GM23248 (cell line): Measurements from ENCODE around the gene ZBTB20. TPM values are rescaled to one million over a fixed set of nuclear protein-coding genes. Genes with fewer than 3 reads are reported as not detected.
A peak's percentile ranks its signal among the peaks of the same experiment; 100 is the strongest.

Experiments
- DNase-seq: peaks from one replicate; pipeline ENCODE4 v3.0.0-alpha.2; 2015
- H2AFZ ChIP-seq: fragments of 200-600 bp; sonication (generic); 2 replicates; pipeline ENCODE4 v1.6.1; 2016; ENCODE audit warnings: antibody characterized with exemption
- H3F3A ChIP-seq: fragments of 200-600 bp; sonication (generic); 2 replicates; pipeline ENCODE4 v1.6.1; 2016; ENCODE audit warnings: mild to moderate bottlenecking, antibody characterized with exemption, mixed run types; ENCODE audit not compliant: insufficient read depth
- H3K27ac ChIP-seq: fragments of 200-600 bp; sonication (generic); 2 replicates; pipeline ENCODE4 v1.5.1; 2016; ENCODE audit warnings: mild to moderate bottlenecking
- H3K27me3 ChIP-seq: fragments of 200-600 bp; sonication (generic); replicated peaks from 2 replicates; pipeline ENCODE4 v1.6.1; 2016; ENCODE audit warnings: mild to moderate bottlenecking; ENCODE audit not compliant: insufficient read depth
- H3K36me3 ChIP-seq: fragments of 200-600 bp; sonication (generic); 2 replicates; pipeline ENCODE4 v1.6.1; 2016; ENCODE audit warnings: low read depth, mild to moderate bottlenecking
- H3K4me1 ChIP-seq: fragments of 200-600 bp; sonication (generic); 2 replicates; pipeline ENCODE4 v1.6.1; 2016; ENCODE audit warnings: mild to moderate bottlenecking; ENCODE audit not compliant: insufficient read depth
- H3K4me2 ChIP-seq: fragments of 200-600 bp; sonication (generic); one replicate; pipeline ENCODE4 v1.6.1; 2016; ENCODE audit warnings: mild to moderate bottlenecking; ENCODE audit not compliant: unreplicated experiment
- H3K4me3 ChIP-seq: fragments of 200-600 bp; sonication (generic); 2 replicates; pipeline ENCODE4 v1.5.1; 2016; ENCODE audit warnings: mild to moderate bottlenecking
- H3K79me2 ChIP-seq: fragments of 200-600 bp; sonication (generic); 2 replicates; pipeline ENCODE4 v1.6.1; 2016; ENCODE audit warnings: mild to moderate bottlenecking; ENCODE audit not compliant: insufficient read depth
- H3K9ac ChIP-seq: fragments of 200-600 bp; sonication (generic); 2 replicates; pipeline ENCODE4 v1.6.1; 2016; ENCODE audit warnings: mild to moderate bottlenecking
- H3K9me2 ChIP-seq: fragments of 200-600 bp; sonication (generic); 2 replicates; pipeline ENCODE4 v1.6.1; 2016; ENCODE audit warnings: mixed run types, mild to moderate bottlenecking, moderate library complexity; ENCODE audit not compliant: insufficient read depth
- H3K9me3 ChIP-seq: fragments of 200-600 bp; sonication (generic); one replicate; pipeline ENCODE4 v1.6.1; 2017; ENCODE audit warnings: low read depth
- H4K20me1 ChIP-seq: fragments of 200-600 bp; sonication (generic); 2 replicates; pipeline ENCODE4 v1.6.0; 2016; ENCODE audit not compliant: insufficient read depth
- EZH2 ChIP-seq: fragments of 200-600 bp; sonication (generic); IDR thresholded peaks from 2 replicates; pipeline ENCODE4 v1.6.1; 2018; ENCODE audit warnings: antibody characterized with exemption, mild to moderate bottlenecking; ENCODE audit not compliant: insufficient read depth, poor library complexity, severe bottlenecking
- EZH2phosphoT487 ChIP-seq: fragments of 200-600 bp; sonication (generic); IDR thresholded peaks from 2 replicates; pipeline ENCODE4 v1.6.1; 2018; ENCODE audit warnings: antibody characterized with exemption, moderate library complexity, mild to moderate bottlenecking, low read depth; ENCODE audit not compliant: insufficient read depth
- WGBS, 2 experiments: methylation state at CpG; one replicate each; pipeline ENCODE4 v1.1.6; 2015 to 2017; ENCODE audit warnings: low lambda C conversion rate in 2 of 2, low coverage in 1 of 2; ENCODE audit errors: missing lambda C conversion rate in 2 of 2; 5-methylcytosine and 5-hydroxymethylcytosine counted together
- in situ Hi-C: fragments of 300-500 bp; cut with MboI; formaldehyde crosslinking; loops from 2 replicates; pipeline ENCODE4 v1.15.0; 2020
- polyA plus RNA-seq: library from polyadenylated mRNA; unstranded; fragments of >200 nt; fragmentation: Nextera tagmentation; extraction: Ambion mirVana; gene quantifications from 2 replicates; pipeline ENCODE4 v1.2.1, GENCODE V29; 2016
- total RNA-seq: library from RNA; depleted of rRNA; stranded (reverse); fragments of >200 nt; shearing (Covaris generic); gene quantifications from 2 replicates; pipeline ENCODE4 v1.2.3, GENCODE V29; 2014

Gene ZBTB20
- total and polyA plus RNA-seq, 2 experiments from 2014 or later = 9.2 to 12.2 TPM

- H3K9me2 ChIP-seq = no peaks in the 10 kb centered on the region
- no peaks in the 10 kb centered on the region for H3K27me3 ChIP-seq
- no peak overlapping the region for H3K27ac ChIP-seq
- no peaks in the 10 kb centered on the region for H4K20me1 ChIP-seq
- H3K4me2 ChIP-seq = no peak overlapping the region
- no peaks in the 10 kb centered on the region for H3K79me2 ChIP-seq
- peaks cover 30% of the 10 kb centered on the region for H3F3A ChIP-seq
- no peak overlapping the region for H3K4me3 ChIP-seq
- no peak for DNase-seq
- no peak overlapping the region for H2AFZ ChIP-seq
- no peaks in the 10 kb centered on the region for H3K9me3 ChIP-seq
- 63 to 79% methylated on average over 2 of the region's 2 CpGs for WGBS, 2 experiments
- H3K9ac ChIP-seq = no peak overlapping the region
- no peaks in the 10 kb centered on the region for H3K36me3 ChIP-seq
- H3K4me1 ChIP-seq = peaks cover 43% of the 10 kb centered on the region
- in situ Hi-C loops = no loop called here
- no peak for TF ChIP-seq EZH2
- TF ChIP-seq EZH2phosphoT487 = no peak
These were observed 500.6 kb downstream of the ZBTB20 start for GRCh38 chr3:114646526-114646925.

GRCh38 chr3:114645392-114645791 lies 501.7 kb downstream of the ZBTB20 start:
- no peaks in the 10 kb centered on the region for H3K27me3 ChIP-seq
- DNase-seq = peak; percentile 35
- peaks cover 32% of the 10 kb centered on the region for H3K4me1 ChIP-seq
- no peak for TF ChIP-seq EZH2
- no peak for TF ChIP-seq EZH2phosphoT487
- 85 to 88% methylated on average over 1 of the region's 1 CpG for WGBS, 2 experiments
- no peaks in the 10 kb centered on the region for H4K20me1 ChIP-seq
- in situ Hi-C loops = no loop called here
- peaks cover 19% of the 10 kb centered on the region for H3F3A ChIP-seq
- H3K36me3 ChIP-seq = no peaks in the 10 kb centered on the region
- no peak overlapping the region for H2AFZ ChIP-seq
- H3K9me3 ChIP-seq = no peaks in the 10 kb centered on the region
- no peaks in the 10 kb centered on the region for H3K9me2 ChIP-seq
- H3K4me2 ChIP-seq = no peak overlapping the region
- no peaks in the 10 kb centered on the region for H3K79me2 ChIP-seq
- H3K4me3 ChIP-seq = no peak overlapping the region
- H3K9ac ChIP-seq = no peak overlapping the region
- H3K27ac ChIP-seq = no peak overlapping the region

DNA sequence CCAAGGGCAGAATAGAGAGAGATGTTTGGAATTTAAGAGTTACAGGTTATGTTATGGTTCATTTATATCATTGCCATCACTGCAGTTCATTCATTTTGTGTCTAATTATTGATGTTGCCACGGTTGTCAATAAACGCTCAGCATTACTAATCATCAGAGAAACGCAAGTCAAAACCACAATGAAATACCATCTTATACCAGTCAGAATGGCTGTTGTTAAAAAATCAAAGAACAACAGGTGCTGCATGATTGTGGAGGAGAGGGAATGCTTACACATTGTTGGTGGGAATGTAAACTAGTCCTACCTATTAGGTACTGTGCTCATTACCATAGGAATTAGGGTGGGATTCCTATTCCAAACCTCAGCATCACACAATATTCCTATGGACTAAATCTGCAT lies 502.7 kb downstream of the ZBTB20 start:
- Histone ChIP-seq H3K79me2 (no peaks in the 10 kb centered on the region), H3K4me2 (no peak overlapping the region), H3K27ac (no peak overlapping the region), H3K4me1 (peaks cover 22% of the 10 kb centered on the region), H3K36me3 (no peaks in the 10 kb centered on the region), H3K9ac (no peak overlapping the region), H3F3A (peaks cover 9% of the 10 kb centered on the region), H2AFZ (no peak overlapping the region), H3K4me3 (no peak overlapping the region), H4K20me1 (no peaks in the 10 kb centered on the region), H3K9me2 (no peaks in the 10 kb centered on the region), H3K27me3 (no peaks in the 10 kb centered on the region), H3K9me3 (no peaks in the 10 kb centered on the region)
- no peak for TF ChIP-seq EZH2
- TF ChIP-seq EZH2phosphoT487 = no peak
- 79 to 80% methylated on average over 3 of the region's 3 CpGs for WGBS, 2 experiments
- DNase-seq = no peak
- in situ Hi-C loops = no loop called here

GRCh38 chr3:114642951-114643741 lies 503.9 kb downstream of the ZBTB20 start:
- H3K36me3 ChIP-seq = no peaks in the 10 kb centered on the region
- H3K79me2 ChIP-seq = no peaks in the 10 kb centered on the region
- no peaks in the 10 kb centered on the region for H3K9me3 ChIP-seq
- H4K20me1 ChIP-seq = no peaks in the 10 kb centered on the region
- H3K9me2 ChIP-seq = no peaks in the 10 kb centered on the region
- TF ChIP-seq EZH2phosphoT487 = no peak
- TF ChIP-seq EZH2 = no peak
- no peak overlapping the region for H2AFZ ChIP-seq
- H3K9ac ChIP-seq = no peak overlapping the region
- WGBS, 2 experiments = 20 to 35% methylated on average over 1 of the region's 1 CpG
- no peaks in the 10 kb centered on the region for H3K27me3 ChIP-seq
- peaks cover 12% of the 10 kb centered on the region for H3K4me1 ChIP-seq
- DNase-seq = no peak
- H3K27ac ChIP-seq = no peak overlapping the region
- in situ Hi-C loops = no loop called here
- no peak overlapping the region for H3K4me3 ChIP-seq
- H3F3A ChIP-seq = peaks cover 3% of the 10 kb centered on the region; the same call in 1 of the 2 replicates
- no peak overlapping the region for H3K4me2 ChIP-seq
